Measurements from ENCODE around the gene TEX2. TPM values are rescaled to one million over a fixed set of nuclear protein-coding genes. Genes with fewer than 3 reads are reported as not detected.

The TEX2 gene
- total and polyA plus RNA-seq, 2 of the 13 experiments (the other 11 are each of a cell fraction or from before 2014, with no cell fraction given) = 21.4 to 37.7 TPM

- FAIRE-seq (no peak), DNase-seq (ENCODE audit: low spot score) (no peak), ATAC-seq (no peak)
- Histone ChIP-seq H3K9ac (ENCODE audit: insufficient read depth, low read depth, low read length) (no peak overlapping the region), H3K27ac (ENCODE audit: extremely low read length, insufficient read depth, low read length) (no peak overlapping the region), H3K79me2 (ENCODE audit: insufficient read depth, low read length) (no peaks in the 10 kb centered on the region), H2AFZ (ENCODE audit: low read length) (no peak overlapping the region), H3K36me3 (replicated peaks in 1 of 2; ENCODE audit: control insufficient read depth in 1 of 2, insufficient read depth in 2 of 2, low read length in 2 of 2) (peaks cover 16 to 35% of the 10 kb centered on the region in 2 experiments), H4K20me1 (ENCODE audit: insufficient read depth, low read length) (no peaks in the 10 kb centered on the region), H3K4me3 (replicated peaks in 1 of 3; ENCODE audit: insufficient read depth in 1 of 3, low read depth in 2 of 3, low read length in 3 of 3) (no peak overlapping the region), H3K4me2 (ENCODE audit: low read depth, low read length) (no peak overlapping the region), H3K27me3 (ENCODE audit: control insufficient read depth in 1 of 2, insufficient read depth in 2 of 2, low read length in 2 of 2) (no peaks in the 10 kb centered on the region), H3K9me3 (ENCODE audit: low read length) (no peaks in the 10 kb centered on the region), H3K4me1 (ENCODE audit: insufficient read depth, low read length) (peaks cover 28% of the 10 kb centered on the region)
- ChIA-PET CTCF (ENCODE audit: low intra/inter-chr PET ratio, low total read pairs) (no interaction called here), POLR2A (interaction anchor here (3.2 kb wide), 1 partner anchor 28 kb away, joined by 8 read pairs; no protein-coding TSS in a partner anchor)
- no peak for TF ChIP-seq ZNF670 (CRISPR knock-in tag; IDR thresholded peaks at IDR 0.05; ENCODE audit: borderline replicate concordance)
- no peak for TF ChIP-seq ZNF576 (CRISPR knock-in tag; IDR thresholded peaks at IDR 0.05)
- no peak for TF ChIP-seq HNRNPLL (IDR thresholded peaks at IDR 0.05; ENCODE audit: low read depth, low read length, poor library complexity, severe bottlenecking)
- TF ChIP-seq, protein P1, sequence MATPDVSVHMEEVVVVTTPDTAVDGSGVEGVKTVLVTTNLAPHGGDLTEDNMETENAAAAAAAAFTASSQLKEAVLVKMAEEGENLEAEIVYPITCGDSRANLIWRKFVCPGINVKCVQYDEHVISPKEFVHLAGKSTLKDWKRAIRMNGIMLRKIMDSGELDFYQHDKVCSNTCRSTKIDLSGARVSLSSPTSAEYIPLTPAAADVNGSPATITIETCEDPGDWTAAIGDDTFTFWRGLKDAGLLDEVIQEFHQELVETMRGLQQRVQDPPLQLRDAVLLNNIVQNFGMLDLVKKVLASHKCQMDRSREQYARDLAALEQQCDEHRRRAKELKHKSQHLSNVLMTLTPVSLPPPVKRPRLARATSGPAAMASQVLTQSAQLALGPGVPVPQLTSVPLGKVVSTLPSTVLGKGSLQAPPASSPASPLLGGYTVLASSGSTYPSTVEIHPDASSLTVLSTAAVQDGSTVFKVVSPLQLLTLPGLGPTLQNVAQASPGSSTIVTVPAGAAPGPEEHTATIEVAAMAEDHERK (CRISPR knock-in tag; IDR thresholded peaks at IDR 0.05; ENCODE audit: low read depth) = no peak
- no peak for TF ChIP-seq ZNF747 (CRISPR knock-in tag; IDR thresholded peaks at IDR 0.05; ENCODE audit: borderline replicate concordance)
- no peak for TF ChIP-seq ARID2 (CRISPR knock-in tag; IDR thresholded peaks at IDR 0.05; ENCODE audit: borderline replicate concordance)
- no peak for TF ChIP-seq STAT5B (CRISPR knock-in tag; IDR thresholded peaks at IDR 0.05)
- no peak for TF ChIP-seq GATAD1 (CRISPR knock-in tag; IDR thresholded peaks at IDR 0.05)
- no peak for TF ChIP-seq KLF13 (CRISPR knock-in tag; IDR thresholded peaks at IDR 0.05)
- TF ChIP-seq ZNF260 (CRISPR knock-in tag; IDR thresholded peaks at IDR 0.05; ENCODE audit: borderline replicate concordance, low read depth) = no peak
- TF ChIP-seq, protein P2, sequence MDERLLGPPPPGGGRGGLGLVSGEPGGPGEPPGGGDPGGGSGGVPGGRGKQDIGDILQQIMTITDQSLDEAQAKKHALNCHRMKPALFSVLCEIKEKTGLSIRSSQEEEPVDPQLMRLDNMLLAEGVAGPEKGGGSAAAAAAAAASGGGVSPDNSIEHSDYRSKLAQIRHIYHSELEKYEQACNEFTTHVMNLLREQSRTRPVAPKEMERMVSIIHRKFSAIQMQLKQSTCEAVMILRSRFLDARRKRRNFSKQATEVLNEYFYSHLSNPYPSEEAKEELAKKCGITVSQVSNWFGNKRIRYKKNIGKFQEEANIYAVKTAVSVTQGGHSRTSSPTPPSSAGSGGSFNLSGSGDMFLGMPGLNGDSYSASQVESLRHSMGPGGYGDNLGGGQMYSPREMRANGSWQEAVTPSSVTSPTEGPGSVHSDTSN (CRISPR knock-in tag; IDR thresholded peaks at IDR 0.05) = no peak
- BruUV-seq (replicated peaks) = no TSS peak
- in situ Hi-C loops (cut with HindIII; ENCODE audit: extremely low pct_ligation_motif_present, low pct_unique_long_range_greater_than_20kb) = no loop called here
- intact Hi-C loops (cut with micrococcal nuclease; ENCODE audit: unreplicated experiment) = no loop called here
- WGBS (ENCODE audit: low lambda C conversion rate) = 100% methylated on average over 3 of the region's 3 CpGs
These were observed 89.4 kb downstream of the TEX2 start for GRCh38 chr17:64173646-64174045.

Measured in HepG2 (cell line).